GM21619 (cell line): ENCODE measurements around the gene BUD23.
"Not testable (repeated sequence)": the region's sequence is repeated elsewhere in the genome, so short reads cannot be mapped to it uniquely, and the experiment has no call there.

ENCODE experiments used
- ATAC-seq: cut with Tn5 transposase; IDR thresholded peaks from one replicate; pipeline ENCODE4 v1.9.1; 2021; ENCODE audit not compliant: unreplicated experiment

BUD23 gene

GRCh38 chr7:73718905-73719805 is 35.8 kb downstream of the BUD23 start, which contains the start of gene STX1A:
STX1A (minus strand) TSS chr7:73719669; CDS start chr7:73719631, 38 bp downstream.
- peak; percentile 38 for ATAC-seq

GRCh38 chr7:73719806-73720169 is 36.4 kb downstream of the BUD23 start:
- no peak for ATAC-seq

- ATAC-seq, result not testable (repeated sequence)
Observed at GRCh38 chr7:73720443-73720842, 37.0 kb downstream of the BUD23 start.

GRCh38 chr7:73721377-73721817 is 38.0 kb downstream of the BUD23 start:
- ATAC-seq, result no peak

GRCh38 chr7:73722182-73722581 is 38.8 kb downstream of the BUD23 start:
- ATAC-seq, result not testable (repeated sequence)

- no peak for ATAC-seq
Observed at GRCh38 chr7:73722785-73723184, 39.4 kb downstream of the BUD23 start.

- ATAC-seq, result no peak
Observed at GRCh38 chr7:73723813-73724212, 40.4 kb downstream of the BUD23 start.

GRCh38 chr7:73726083-73726466 is 42.7 kb downstream of the BUD23 start:
- peak; percentile 15 for ATAC-seq

GRCh38 chr7:73727952-73728351 is 44.6 kb downstream of the BUD23 start:
- no peak for ATAC-seq

GRCh38 chr7:73728551-73728950 is 45.2 kb downstream of the BUD23 start:
- no peak for ATAC-seq

GRCh38 chr7:73730485-73730884 is 47.1 kb downstream of the BUD23 start:
- ATAC-seq, result no peak

- no peak for ATAC-seq
Observed at GRCh38 chr7:73732397-73732796, 49.0 kb downstream of the BUD23 start.

- peak; percentile 48 for ATAC-seq
Observed at GRCh38 chr7:73734619-73735527, 51.5 kb downstream of the BUD23 start.

GRCh38 chr7:73735528-73735905 is 52.1 kb downstream of the BUD23 start:
- no peak for ATAC-seq

- ATAC-seq, result no peak
Observed at GRCh38 chr7:73736885-73737284, 53.5 kb downstream of the BUD23 start.

GRCh38 chr7:73737491-73738219 is 54.3 kb downstream of the BUD23 start:
- no peak for ATAC-seq

GRCh38 chr7:73738220-73738611 is 54.8 kb downstream of the BUD23 start:
- peak; percentile 21 for ATAC-seq

- peak; percentile 77 for ATAC-seq
Observed at GRCh38 chr7:73738612-73739386, 55.4 kb downstream of the BUD23 start, which contains the start of gene ABHD11. ABHD11 (minus strand) TSS chr7:73738802; CDS start chr7:73738770, 32 bp downstream.

GRCh38 chr7:73739387-73739767 is 56.0 kb downstream of the BUD23 start:
- ATAC-seq, result no peak

- ATAC-seq, result no peak
Observed at GRCh38 chr7:73740212-73740611, 56.8 kb downstream of the BUD23 start.
